GM19395 (cell line): ENCODE data around the gene ERCC8.
A peak's percentile ranks its signal among the peaks of the same experiment; 100 is the strongest.
"Not testable (repeated sequence)": the region's sequence is repeated elsewhere in the genome, so short reads cannot be mapped to it uniquely, and the experiment has no call there.

Experiments used
- ATAC-seq: cut with Tn5 transposase; IDR thresholded peaks from one replicate; pipeline ENCODE4 v1.9.1; 2021; ENCODE audit warnings: mild to moderate bottlenecking, moderate library complexity; ENCODE audit not compliant: unreplicated experiment

The ERCC8 gene

DNA sequence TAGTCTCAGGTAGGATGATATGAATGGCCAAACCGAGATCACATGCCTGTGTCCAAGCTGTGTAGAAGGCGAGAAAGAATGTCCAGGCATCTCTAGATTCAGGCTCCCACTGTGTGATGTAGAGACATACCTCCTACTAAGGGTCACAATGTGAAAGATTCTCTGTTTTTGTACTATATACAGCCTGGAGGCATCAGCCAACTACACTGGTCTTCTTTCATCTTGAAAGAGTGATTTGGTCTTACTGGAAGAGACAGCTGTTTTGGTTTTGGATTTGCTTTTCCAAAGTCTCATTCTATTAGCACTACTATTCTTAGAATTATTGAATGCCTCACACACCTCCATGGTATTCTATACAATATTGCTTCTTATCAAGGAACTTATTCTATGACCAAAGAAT lies 26.4 kb downstream of the ERCC8 start:
- no peak for ATAC-seq

DNA sequence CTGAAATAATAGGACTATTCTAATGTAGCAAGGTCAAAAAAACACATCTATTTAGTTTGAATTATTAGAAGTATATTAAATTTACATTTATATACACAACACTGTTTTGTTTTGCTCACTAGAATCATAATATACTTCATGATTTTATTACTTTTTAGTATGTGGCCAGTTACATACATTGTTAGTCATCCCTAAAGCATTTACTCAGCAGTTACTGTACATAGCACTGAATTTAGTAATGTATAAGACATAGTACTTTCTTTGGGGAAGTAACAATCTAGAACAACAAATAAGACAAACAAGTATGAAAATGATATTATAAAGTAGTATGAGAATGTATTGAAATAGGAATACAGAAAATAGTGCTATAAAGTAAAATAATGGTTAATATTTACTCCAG lies 28.2 kb downstream of the ERCC8 start:
- no peak for ATAC-seq

DNA sequence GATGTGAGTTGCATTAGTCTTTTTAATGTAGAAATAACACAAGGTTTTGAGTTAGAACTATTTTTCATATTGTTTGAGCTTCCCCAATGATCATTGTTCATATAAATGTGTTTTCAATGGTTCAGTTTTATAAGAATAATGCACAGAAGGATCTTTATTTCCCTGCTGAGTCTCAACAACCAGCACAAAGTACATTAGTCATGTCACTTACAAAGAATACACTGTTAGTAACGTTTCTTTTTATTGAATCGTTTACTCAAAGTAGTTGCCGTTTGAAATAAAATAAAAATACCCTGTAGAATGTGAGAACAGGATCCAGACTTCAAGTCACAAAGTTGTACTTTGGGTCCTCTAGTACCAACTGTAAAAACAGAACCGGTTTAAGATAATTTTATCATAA lies 41.5 kb downstream of the ERCC8 start:
- ATAC-seq: no peak

DNA sequence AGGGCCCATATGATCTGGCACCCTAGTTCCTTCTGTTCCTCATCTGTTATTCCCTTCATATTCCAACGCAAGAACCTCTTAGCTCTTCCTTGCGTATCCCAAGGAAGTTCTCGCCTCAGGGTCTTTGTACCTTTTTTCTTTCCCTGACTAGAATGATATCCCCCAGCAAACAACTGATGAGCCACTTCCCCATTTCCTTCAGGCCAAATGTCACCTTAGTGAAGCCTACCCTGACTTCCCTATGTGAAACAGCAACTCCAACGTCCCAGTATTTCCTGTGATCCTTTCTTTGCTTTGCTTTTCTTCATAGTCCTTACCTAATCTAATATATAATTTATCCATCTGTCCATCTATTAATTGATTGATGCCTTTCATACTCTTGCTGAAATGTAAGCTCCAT lies 47.9 kb downstream of the ERCC8 start:
- ATAC-seq: no peak

DNA sequence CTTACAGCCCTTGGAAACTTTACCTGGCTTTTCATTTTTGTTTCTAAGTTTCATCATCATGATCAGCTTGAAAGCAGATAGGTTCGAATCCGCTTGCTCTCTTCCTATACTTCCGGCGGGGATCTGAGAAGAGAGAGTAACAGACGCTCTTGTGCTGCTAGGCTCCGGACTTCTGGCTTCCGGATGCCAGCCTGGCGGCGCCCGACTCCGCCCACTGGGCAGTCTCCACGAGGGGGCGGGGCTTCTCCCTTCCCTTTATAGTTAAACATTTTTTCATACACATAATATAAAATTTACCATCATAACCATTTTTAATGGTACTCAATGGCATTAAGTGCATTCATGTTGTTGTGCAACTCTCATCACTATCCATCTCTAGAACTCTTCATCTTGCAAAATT lies 51.3 kb downstream of the ERCC8 start:
- no peak for ATAC-seq

DNA sequence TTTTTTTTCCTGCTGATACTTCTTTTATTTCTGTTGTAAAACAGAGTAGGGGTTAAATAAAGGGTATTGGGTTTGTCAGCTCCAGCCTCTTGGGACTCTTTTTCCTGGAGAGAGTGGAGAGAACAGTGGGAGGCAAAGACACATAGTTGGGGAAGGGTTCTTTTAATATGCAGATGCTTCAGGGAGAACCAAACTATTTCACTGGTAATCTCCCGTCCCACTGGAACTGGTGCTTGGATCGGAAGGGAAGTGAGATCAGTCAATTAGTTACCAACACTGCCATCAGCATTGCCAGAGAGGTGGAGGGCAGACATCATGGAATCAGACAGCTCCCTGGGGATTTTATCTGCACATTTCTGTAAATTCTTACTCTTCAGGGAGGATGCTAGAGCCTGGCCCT lies 53.2 kb downstream of the ERCC8 start:
- no peak for ATAC-seq

DNA sequence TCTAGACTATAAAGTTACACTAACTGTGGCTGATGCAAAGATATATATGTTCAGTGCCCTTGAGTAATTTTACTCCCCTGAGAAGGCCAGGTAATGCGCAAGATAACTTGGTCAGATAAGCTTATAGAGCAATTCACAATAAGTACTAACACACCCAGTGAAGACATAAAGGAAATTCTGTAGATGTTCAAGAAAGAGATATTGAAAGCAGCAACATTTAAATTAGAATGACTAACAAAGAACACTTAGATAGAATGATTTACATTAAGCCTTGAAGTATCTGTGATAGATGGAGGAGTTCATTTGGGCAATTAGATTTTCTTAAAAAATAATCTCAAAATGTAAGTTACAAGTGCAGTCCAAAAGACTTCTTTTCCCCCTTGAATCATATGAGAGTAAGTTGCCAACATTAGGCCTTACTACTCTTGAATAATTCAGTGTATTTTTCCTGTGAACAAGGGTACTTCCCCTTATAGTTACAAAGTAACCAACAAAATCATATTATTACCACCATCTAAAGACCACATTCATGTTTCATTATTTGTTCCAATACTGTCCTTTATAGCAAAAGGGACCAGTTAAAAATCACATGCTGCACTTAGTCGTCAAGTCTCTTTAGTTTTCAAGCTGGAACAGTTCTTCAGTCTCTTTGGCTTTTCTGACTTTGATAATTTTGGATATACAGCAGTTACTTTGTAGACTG lies 56.4 kb downstream of the ERCC8 start:
- no peak for ATAC-seq

DNA sequence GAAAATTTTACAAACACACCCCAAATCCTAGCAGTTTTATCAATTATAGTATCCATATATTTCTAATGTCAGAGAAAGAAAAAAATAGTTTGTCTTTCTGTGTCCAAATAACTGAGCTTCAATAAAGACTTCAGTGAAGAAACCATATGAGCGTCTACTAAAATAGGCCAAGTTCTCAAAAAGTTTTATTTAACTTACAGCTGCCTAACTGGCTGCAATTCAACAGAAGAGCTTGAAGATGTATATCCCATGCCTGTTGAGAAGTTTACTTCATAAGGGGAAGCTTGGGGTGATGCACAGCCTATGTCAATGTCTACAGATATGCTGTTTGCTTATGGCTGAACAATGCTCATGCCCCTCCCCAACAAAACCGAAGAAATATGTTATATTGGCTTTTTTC lies 57.1 kb downstream of the ERCC8 start:
- ATAC-seq: no peak

DNA sequence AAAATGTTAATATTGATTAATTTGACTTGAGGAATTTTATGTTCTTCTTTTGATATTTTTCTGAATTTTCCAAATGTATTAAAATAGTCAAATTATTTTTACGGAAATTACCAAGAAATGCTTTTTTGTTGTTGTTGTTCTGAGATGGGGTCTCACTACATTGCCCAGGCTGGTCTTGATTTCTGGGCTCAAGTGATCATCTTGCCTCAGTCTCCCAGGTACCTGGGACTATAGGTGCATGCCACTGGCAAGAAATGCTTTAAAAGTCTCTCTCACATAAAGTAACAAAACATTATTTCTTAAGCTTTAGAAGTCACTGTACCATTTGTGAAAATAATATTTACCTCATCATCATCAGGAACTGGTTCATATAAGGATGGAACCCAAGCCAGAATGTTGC lies 57.8 kb downstream of the ERCC8 start:
- no peak for ATAC-seq

DNA sequence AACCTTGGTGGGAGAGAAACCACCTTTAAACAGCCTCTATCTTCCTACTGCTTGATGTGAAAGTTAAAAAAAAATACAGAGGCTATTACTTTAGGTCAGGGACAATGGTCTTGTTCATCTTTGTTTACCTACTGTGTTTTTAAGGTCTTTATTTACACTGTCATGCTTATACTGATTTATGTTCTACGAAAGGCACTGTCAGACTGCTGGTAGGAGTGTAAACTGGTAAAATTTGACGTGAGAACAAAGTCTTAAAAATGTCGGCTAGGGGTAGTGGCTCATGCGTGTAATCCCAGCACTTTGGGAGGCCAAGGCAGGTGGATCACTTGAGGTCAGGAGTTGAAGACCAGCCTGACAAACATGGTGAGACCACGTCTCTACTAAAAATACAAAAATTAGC lies 58.7 kb downstream of the ERCC8 start:
- no peak for ATAC-seq

DNA sequence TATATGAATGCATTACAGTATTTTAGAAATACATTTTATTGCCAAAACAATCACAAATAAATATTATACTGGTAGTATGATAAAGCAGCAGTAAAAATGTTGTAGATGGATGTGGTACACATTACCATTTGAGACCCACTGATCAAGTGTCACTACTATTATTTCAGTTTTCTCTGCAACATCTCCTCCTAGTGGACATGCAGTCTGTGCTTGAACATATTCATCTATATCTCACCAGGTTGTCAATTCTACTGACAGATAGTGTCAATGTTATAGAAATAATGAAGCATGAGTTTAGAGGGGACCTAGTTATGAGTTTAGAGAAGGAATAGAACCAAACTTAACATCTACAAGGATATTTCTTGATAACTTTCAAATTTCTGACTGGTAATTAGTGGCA lies 61.6 kb downstream of the ERCC8 start:
- no peak for ATAC-seq

DNA sequence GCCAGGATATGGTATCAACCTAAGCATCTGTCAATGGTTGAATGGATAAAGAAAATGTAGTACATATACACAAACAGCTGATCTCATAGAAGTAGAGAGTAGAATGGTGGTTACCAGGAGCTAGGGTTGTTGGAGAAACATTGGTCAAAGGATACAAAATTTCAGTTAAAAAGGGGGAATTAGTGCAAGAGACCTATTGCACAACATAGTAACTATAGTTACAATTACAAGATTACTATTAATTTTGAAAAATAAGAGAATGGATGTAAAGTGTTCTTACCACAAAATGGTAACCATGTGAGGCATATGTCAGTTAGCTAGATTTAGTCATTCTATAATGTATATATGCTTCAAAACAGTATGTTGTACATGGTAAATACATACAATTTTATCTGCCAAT lies 72.0 kb downstream of the ERCC8 start:
- no peak for ATAC-seq

DNA sequence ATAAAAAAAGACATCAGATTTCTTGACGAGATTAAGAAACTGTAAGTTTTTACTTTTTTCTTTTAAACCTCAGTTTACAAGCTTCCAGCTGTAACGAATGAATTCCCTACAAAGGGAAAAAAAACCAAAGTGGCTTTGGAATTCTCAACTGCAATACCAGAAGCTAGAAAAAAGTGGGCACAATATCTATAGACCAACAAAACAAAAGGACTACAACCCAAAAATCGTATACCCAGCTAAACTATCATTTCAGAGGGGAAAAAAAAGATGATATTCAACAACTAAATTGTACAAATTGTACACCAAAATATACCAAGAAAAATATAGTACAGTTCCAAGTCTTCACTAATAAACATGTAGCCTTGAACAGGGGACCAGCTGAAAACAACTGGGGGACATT lies 74.0 kb downstream of the ERCC8 start:
- ATAC-seq: no peak

DNA sequence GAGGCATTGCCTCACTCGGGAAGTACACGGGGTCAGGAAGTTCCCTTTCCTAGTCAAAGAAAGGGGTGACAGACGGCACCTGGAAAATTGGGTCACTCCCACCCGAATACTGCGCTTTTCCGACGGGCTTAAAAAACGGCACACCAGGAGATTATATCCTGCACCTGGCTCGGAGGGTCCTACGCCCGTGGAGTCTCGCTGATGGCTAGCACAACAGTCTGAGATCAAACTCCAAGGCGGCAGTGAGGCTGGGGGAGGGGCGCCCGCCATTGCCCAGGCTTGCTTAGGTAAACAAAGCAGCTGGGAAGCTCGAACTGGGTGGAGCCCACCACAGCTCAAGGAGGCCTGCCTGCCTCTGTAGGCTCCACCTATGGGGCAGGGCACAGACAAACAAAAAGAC lies 84.3 kb downstream of the ERCC8 start:
- not testable (repeated sequence) for ATAC-seq

DNA sequence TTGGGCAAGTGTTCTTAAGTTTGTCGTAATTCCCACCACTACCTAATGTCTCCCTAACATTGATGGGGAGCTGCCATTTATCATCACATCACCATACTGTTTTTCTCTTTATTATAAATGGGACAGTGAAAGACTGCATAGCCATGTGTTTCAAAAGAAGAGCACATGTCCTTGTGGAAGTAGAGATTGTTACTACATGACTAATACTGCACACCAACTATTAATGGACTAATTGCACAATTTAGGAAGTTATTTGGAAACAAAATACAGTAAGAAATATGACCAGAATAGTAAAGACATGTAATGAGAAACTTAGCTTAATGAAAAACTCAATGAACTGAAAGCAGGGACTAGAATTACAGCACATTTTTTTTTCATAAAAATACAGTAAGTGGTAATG lies 88.8 kb downstream of the ERCC8 start:
- no peak for ATAC-seq

DNA sequence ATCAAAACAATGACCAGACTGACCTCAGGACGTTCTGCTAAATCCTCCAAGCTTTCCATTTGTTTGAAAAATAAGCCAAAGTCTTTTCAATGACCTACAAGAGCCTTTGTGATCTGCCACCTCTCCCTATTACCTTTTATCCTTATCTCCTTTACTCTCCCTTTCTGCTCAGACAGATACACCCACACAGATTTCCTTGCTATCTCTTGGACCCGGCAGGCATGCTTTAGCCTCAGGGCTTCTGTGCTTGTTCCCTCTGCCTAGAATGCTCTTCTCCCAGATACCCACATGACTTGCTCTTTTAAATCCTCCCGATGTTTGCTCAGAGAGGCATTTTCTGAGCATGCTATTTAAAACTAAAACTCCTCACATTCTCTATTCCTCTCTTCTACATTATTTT lies 91.9 kb downstream of the ERCC8 start:
- no peak for ATAC-seq

DNA sequence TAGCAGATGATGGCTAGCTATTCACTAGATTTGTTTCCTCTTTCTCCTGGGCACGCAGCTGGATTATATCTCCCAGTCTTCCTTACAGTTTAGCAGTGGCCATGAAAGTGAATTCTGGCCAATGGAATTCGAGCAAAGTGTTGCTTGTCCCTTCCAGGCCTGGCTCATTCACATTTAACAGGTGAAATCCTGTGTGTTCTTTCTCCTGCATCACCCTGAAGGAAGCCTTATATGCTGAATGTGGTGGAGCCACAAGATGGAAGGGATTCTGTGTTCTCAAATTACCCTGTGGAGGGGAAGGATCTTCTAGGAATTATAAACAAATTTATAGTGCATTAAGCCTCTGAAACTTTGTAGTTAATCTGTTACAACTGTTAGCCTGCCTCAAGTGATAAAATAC lies 92.6 kb downstream of the ERCC8 start:
- no peak for ATAC-seq

DNA sequence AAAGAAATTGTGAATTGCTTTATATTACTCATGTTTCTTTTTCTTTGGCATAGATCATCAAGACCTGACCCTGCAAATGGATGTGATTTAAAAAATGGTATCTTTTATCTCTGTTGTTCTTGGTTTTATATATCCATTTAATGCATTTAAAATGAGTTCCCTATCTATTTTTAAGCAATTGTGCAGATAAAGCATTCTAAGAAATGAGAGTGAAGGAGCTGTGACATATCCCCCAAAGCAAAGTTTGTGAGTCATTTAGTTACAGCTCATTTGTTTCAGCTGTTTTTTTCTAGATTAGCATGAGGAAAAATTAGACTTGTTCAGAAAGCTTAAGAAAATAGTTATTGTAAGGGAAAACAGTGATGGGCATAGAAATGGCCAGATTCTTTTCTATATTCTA lies 93.2 kb downstream of the ERCC8 start:
- ATAC-seq: no peak

DNA sequence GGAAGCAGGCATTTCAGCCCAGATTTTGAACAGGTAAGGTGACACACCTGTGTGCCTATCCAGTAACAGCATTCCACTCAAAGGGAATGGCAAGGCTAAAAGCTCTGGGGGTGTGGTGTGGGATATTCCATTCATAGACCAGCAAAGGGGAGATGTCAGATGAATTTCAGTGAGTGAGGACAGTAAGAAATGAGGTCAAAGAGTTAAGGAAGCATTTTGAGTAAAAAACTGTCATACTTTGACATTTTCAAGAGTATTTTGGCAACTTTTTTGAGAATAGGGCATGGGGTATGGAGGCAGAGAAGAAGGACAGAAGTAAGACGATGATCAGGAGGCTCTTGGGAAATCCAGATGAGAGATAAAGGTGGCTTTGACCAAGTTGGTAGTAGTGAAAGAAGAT lies 98.6 kb downstream of the ERCC8 start:
- no peak for ATAC-seq

DNA sequence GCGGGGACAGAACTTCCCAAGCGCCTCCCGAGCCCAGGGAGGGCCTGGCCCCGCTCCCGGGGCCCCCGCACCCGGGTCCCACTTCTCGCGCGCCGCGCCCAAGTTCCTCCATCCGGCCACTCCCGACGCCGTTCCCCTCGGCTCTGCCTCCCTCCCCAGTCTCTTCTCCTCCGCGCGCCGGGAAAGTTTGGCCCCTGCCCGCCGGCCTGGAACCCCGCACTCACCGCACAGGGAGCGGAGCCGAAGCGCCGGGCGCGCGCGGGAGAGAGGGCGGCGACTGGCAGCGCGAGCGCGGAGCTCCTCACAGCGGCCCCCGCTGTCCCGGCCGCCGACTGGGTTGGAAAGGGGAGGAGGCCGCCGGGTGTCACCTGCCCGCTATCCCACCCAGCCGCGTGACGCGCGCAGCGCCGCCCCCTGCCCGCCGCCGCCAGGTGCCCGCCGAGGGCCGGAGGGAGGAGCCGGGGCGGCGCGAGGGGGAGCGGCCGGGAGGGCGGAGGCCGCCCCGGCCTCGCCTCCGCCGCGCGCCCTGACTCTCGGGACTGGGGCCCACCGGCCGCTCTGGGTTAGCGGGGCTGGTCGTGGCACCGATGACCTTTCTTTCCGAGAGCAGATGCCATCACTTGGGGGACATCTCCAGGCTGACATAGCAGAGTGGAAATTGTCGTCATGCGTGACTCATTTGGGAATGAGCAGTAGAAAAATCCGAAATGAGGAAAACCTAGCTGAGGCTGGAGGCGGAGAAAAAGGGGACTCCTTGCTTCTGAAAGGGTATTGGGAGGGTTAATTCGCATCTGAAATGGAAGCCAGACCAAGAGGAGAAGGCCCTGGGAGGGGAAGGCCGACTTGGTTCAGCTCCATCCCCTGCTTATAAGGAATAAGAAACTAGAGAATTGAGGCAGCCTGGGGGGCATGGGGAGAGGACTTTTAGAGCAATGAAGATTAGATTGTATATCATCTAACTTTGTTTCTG lies 100.6 kb downstream of the ERCC8 start, which contains the start of gene ELOVL7:
ELOVL7 (minus strand) TSS at position 334 of the 970 bp plus-strand sequence. CDS start 56,872 bp downstream, outside the sequence.
- ATAC-seq: peak; percentile 92

DNA sequence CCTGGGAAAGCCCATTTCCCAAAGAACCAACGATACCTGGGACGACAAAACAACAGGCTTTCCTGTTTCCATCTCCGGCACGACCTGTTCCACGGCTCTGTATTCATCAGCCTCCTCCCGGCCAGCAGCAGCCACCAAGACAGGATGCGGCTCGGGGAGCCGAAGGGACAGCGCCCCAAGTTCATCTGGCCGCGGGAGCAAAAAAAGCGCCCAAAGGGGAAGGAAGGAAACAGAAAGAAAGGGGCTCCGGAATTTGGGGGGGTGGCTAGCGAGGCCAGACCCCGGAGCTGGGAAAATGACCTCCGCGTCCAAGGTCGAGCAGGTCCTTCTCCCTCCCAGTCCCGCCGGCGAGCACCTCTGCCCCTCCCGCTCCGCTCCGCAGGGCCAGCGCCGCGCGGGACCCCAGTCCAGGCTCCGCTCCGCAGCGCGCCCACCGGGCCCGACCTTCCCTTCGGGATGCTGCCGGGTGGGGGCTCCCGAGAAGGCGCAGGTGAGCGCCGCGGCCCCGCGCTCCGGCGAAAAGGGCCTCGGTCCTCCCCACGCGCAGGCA lies 101.4 kb downstream of the ERCC8 start:
- peak; percentile 33 for ATAC-seq

DNA sequence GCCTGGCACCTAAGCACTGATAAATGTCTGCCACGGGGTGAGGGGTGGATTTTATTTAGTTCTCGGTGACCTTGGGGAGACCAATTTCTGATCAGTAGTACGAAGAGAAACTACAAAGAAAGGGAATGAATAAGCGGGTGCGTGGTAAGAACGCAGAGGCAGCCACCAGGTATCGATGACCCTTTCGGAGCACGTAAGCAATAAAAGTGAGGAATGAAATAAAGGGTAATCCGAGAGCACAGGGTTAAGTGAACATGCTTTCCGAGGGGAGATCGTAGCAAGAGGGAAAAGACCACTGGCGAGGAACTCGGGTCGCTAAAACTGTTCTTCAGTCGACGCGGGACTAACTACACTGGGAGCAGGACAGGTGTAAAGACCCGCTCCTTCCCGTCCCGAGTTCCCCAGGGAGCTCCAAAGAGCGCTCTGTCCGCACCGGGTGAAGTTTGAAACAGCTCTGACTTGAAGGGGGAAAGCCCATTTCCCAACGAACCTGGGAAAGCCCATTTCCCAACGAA lies 101.9 kb downstream of the ERCC8 start:
- ATAC-seq: no peak
